VCaP (cell line): ENCODE data around the gene PRKG1.

ENCODE experiments used
- H3K27ac ChIP-seq: fragments of 450-650 bp; 2 replicates; pipeline ENCODE4 v1.5.1; 2017
- TF ChIP-seq, protein P1 (sequence below): fragments of 450-650 bp; conservative IDR thresholded peaks from 2 replicates; pipeline ENCODE4 v1.5.1; 2017; ENCODE audit warnings: mild to moderate bottlenecking, moderate library complexity

The PRKG1 gene

DNA sequence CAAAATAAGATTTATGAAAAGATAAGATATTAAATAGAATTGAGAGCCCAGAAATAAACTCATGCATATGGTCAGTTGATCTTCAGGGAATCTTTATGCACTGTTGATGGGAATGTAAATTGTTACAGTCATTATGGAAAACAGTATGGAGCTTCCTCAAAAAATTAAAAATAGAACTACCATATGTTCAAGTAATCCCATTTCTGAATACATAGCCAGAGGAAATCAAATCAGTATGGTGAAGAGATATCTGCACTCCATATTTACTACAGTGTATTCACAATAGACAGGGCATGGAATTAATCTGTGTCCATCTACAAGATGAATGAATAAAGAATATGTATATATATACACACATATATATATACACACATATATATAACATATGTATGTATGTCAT, 747.5 kb downstream of the PRKG1 start:
- H3K27ac ChIP-seq, result no peak overlapping the region
- TF ChIP-seq, protein P1, sequence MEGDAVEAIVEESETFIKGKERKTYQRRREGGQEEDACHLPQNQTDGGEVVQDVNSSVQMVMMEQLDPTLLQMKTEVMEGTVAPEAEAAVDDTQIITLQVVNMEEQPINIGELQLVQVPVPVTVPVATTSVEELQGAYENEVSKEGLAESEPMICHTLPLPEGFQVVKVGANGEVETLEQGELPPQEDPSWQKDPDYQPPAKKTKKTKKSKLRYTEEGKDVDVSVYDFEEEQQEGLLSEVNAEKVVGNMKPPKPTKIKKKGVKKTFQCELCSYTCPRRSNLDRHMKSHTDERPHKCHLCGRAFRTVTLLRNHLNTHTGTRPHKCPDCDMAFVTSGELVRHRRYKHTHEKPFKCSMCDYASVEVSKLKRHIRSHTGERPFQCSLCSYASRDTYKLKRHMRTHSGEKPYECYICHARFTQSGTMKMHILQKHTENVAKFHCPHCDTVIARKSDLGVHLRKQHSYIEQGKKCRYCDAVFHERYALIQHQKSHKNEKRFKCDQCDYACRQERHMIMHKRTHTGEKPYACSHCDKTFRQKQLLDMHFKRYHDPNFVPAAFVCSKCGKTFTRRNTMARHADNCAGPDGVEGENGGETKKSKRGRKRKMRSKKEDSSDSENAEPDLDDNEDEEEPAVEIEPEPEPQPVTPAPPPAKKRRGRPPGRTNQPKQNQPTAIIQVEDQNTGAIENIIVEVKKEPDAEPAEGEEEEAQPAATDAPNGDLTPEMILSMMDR, result no peak

DNA sequence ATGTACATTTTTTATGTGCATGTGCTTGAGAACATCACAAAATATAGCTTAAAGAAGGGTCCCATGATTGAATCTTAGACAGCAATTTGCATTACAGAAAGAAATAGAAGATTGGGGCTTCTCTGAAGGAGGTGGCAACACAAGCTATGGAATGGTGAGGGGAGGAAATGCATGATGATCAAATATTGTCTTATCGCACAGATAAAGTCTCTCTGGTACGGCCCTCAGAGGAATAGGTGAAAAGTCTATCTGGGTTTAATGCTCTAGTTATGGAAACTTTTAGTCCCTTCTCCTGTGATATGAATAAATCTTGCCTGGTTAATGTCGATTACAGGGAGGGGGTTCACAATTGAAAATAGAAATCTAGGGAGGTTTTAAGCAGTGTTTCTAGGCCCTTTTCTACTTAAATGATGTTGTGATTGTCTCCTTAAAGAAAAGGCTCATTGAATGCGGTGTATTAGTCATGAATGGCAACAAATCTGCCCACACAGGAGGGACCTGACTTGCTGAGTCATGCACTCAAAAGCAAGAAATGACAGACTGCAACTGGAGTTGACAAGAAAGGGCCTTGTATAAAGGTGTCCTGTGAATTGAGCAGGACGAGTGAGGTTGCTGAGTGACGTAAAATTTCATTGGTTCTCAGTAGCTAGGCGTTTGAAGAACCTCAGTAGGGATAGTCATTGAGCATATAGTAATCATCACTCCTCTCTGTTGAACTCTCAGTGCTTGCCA, 758.5 kb downstream of the PRKG1 start:
- H3K27ac ChIP-seq, result no peak overlapping the region
- TF ChIP-seq, protein P1, result no peak

DNA sequence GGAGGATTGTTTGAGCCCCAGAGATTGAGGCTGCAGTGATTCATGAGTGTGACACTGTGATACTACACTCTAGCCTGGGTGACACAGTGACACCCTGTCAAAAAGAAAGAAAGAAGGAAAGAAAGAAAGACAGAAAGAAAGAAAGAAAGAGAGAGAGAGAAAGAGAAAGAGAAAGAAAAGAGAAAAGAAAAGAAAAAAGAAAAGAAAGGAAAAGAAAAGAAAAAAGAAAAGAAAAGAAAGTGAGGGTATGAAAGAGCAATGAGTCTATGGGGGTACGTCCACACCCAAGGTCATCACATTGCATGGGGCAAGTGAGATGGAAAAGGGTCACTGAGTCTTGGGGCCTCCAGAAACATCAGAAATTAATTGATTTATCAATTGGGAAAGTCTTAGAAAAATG, 760.3 kb downstream of the PRKG1 start:
- TF ChIP-seq, protein P1, result no peak

DNA sequence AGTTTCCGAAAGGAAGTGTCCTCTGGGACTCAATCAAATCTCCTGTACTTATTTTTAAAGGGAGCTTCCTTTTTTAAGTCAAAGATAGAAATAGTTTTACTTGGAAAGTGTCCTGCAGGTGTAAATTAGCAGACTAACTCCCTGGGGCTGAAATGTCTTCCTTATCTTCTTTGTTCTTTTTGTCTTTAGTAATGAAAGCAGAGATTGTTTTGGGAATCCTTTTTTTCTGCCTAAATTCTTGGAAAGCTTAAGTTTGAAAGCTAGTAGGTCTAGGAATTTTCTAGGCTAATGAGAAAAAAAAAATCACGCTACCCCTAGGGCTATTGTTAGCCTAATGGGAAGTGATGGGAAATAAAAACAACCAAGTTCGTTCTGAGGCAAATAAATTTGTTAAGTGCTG, 764.2 kb downstream of the PRKG1 start:
- H3K27ac ChIP-seq, result no peak overlapping the region
- TF ChIP-seq, protein P1, result no peak

More for the DNA sequence above, 760.3 kb downstream of the PRKG1 start:
- no peak overlapping the region for H3K27ac ChIP-seq

DNA sequence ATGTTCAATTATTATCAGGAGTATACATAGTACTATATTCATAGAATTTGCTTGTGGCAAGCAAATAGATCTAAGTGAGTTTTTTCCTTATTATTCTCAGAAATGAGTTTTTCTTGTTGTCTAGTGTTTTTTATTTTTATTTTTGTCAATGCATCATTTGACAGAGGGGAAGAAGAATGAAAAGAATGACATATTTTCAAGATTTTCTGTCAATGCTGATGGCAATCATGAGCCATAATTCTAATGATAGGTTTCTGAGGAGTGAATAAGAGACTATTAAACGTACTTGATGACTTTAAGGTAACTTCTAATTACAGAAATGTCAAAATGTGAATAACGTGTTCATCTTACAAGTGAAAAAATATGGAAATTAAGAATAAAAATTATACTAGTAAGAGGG, 769.7 kb downstream of the PRKG1 start:
- TF ChIP-seq, protein P1, result no peak
- no peak overlapping the region for H3K27ac ChIP-seq

DNA sequence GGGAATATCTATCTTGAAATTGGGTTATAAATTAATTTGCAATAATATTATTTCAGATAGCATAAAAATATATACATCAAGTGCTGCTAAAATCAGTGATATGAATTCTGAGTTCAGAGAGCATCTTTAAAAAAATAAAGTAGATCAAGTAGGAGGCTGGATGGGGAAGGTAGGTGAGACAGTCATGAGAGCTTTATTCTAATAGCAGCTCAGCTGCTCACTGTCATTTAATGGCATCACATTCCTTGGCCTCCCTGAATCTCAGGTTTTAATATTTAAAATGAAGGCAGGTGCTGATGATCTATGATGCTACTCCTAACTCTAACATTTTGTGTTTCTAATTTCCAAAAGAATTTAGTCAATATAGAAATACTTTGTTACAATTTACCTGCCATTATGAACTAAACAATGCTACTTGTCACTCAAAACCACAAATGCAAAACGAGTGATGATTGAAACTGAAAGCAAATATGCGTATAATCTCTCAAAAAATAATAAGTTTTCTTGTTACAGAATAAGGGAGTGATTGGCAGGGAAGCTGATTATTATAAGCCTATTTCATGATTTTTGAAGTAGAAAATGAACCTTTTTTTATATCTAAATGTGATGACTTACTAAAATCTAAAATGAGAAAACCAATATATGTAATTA, 772.7 kb downstream of the PRKG1 start:
- H3K27ac ChIP-seq, result no peak overlapping the region
- TF ChIP-seq, protein P1, result no peak

DNA sequence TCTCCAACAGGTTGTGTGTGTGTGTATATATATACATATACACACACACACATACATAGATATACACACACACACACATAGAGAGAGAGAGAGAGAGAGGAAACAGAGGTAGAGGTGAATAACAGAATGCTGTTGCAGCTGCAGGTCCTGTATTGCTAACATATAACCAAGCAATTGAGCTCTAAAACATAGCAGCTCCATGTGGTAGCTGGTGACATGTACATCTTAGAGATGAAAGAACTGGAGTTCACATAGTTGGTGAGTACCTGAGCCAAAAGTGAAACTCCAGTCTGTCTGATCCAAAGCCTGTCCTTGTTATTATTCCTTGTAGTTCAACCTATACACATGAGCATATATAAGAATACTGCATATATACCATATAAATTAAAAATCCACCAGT, 778.0 kb downstream of the PRKG1 start:
- TF ChIP-seq, protein P1, result no peak
- H3K27ac ChIP-seq, result no peak overlapping the region
